ENCODE measurements around the gene NAA15.

NAA15 gene

GRCh38 chr4:139301113-139301820 is at the start of gene NAA15 (continued):
- TF ChIP-seq ZNF518A (tag by site-specific recombination; conservative IDR thresholded peaks at IDR 0.05; ENCODE audit: low read depth) (peak; percentile 60; the same call in 1 of the 2 replicates), ZFP41 (tag by site-specific recombination; IDR thresholded peaks at IDR 0.05; ENCODE audit: borderline replicate concordance) (no peak), ZNF155 (tag by site-specific recombination; IDR thresholded peaks at IDR 0.05) (no peak), KLF16 (tag by site-specific recombination; IDR thresholded peaks at IDR 0.05) (peak; percentile 62; the same call in 1 of the 2 replicates), ATF2 (tag by site-specific recombination; IDR thresholded peaks at IDR 0.05; ENCODE audit: low read depth) (no peak), WT1 (tag by site-specific recombination; IDR thresholded peaks at IDR 0.05) (no peak), ZNF629 (tag by site-specific recombination; IDR thresholded peaks at IDR 0.05) (peak; percentile 35; the same call in 1 of the 2 replicates), ZNF19 (tag by site-specific recombination; IDR thresholded peaks at IDR 0.05; ENCODE audit: low read depth) (no peak), ZNF837 (tag by site-specific recombination; IDR thresholded peaks at IDR 0.05) (no peak), PATZ1 (tag by site-specific recombination; IDR thresholded peaks at IDR 0.05) (peak; percentile 6; the same call in 1 of the 2 replicates), ZNF571 (tag by site-specific recombination; IDR thresholded peaks at IDR 0.05) (no peak), ZNF311 (tag by site-specific recombination; IDR thresholded peaks at IDR 0.05; ENCODE audit: borderline replicate concordance) (no peak), ZNF501 (tag by site-specific recombination; IDR thresholded peaks at IDR 0.05) (no peak; the same call in 1 of the 2 replicates), ZNF416 (tag by site-specific recombination; IDR thresholded peaks at IDR 0.05) (no peak), ZFP69B (tag by site-specific recombination; IDR thresholded peaks at IDR 0.05) (no peak), ZNF488 (tag by site-specific recombination; IDR thresholded peaks at IDR 0.05) (no peak), ZNF404 (tag by site-specific recombination; IDR thresholded peaks at IDR 0.05) (no peak), ZNF169 (tag by site-specific recombination; IDR thresholded peaks at IDR 0.05) (no peak), ZNF768 (tag by site-specific recombination; IDR thresholded peaks at IDR 0.05) (no peak), GLIS1 (tag by site-specific recombination; IDR thresholded peaks at IDR 0.05) (peak; percentile 64), MEIS1 (CRISPR knock-in tag; IDR thresholded peaks at IDR 0.05; ENCODE audit: borderline replicate concordance) (no peak), PRDM1 (tag by site-specific recombination; IDR thresholded peaks at IDR 0.05) (no peak)
- TF ChIP-seq, protein P1, sequence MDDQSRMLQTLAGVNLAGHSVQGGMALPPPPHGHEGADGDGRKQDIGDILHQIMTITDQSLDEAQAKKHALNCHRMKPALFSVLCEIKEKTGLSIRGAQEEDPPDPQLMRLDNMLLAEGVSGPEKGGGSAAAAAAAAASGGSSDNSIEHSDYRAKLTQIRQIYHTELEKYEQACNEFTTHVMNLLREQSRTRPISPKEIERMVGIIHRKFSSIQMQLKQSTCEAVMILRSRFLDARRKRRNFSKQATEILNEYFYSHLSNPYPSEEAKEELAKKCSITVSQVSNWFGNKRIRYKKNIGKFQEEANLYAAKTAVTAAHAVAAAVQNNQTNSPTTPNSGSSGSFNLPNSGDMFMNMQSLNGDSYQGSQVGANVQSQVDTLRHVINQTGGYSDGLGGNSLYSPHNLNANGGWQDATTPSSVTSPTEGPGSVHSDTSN (CRISPR knock-in tag; IDR thresholded peaks at IDR 0.05): no peak
- TF ChIP-seq, protein P2, sequence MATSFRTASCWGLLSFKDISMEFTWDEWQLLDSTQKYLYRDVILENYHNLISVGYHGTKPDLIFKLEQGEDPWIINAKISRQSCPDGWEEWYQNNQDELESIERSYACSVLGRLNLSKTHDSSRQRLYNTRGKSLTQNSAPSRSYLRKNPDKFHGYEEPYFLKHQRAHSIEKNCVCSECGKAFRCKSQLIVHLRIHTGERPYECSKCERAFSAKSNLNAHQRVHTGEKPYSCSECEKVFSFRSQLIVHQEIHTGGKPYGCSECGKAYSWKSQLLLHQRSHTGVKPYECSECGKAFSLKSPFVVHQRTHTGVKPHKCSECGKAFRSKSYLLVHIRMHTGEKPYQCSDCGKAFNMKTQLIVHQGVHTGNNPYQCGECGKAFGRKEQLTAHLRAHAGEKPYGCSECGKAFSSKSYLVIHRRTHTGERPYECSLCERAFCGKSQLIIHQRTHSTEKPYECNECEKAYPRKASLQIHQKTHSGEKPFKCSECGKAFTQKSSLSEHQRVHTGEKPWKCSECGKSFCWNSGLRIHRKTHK (tag by site-specific recombination; IDR thresholded peaks at IDR 0.05): no peak
